HFFc6 (cell line): ENCODE data around the gene MAN2A1. TPM values are rescaled to one million over a fixed set of nuclear protein-coding genes. Genes with fewer than 3 reads are reported as not detected.
"Not testable (repeated sequence)": the region's sequence is repeated elsewhere in the genome, so short reads cannot be mapped to it uniquely, and the experiment has no call there.

Experiments
- DNase-seq: peaks from one replicate; pipeline ENCODE4 v3.0.0-alpha.2; 2018
- H3K27ac Mint-ChIP-seq: 2 replicates; pipeline ENCODE4 v1.8.0; 2020; ENCODE audit warnings: mild to moderate bottlenecking, mixed read lengths
- H3K27me3 Mint-ChIP-seq: 2 replicates; pipeline ENCODE4 v1.8.0; 2021; ENCODE audit warnings: mild to moderate bottlenecking, moderate library complexity, mixed read lengths; ENCODE audit not compliant: insufficient read depth
- H3K36me3 Mint-ChIP-seq: 2 replicates; pipeline ENCODE4 v1.8.0; 2021; ENCODE audit warnings: low read depth, mixed read lengths
- H3K4me1 Mint-ChIP-seq: 2 replicates; pipeline ENCODE4 v1.8.0; 2020; ENCODE audit warnings: low read depth, mixed read lengths
- H3K4me3 Mint-ChIP-seq: 2 replicates; pipeline ENCODE4 v1.8.0; 2020; ENCODE audit warnings: mild to moderate bottlenecking, moderate library complexity, mixed read lengths
- H3K9me3 Mint-ChIP-seq: 2 replicates; pipeline ENCODE4 v1.8.0; 2020; ENCODE audit warnings: mild to moderate bottlenecking, mixed read lengths
- total RNA-seq, 6 experiments: library from RNA; stranded (reverse); fragmentation: NEBNext Ultra II Directional; extraction: Animal tissue kit (Norgen Biotek cat#: 25700); gene quantifications; 2 replicates in 1 of 6; 3 replicates in 5 of 6; pipeline ENCODE4 v1.2.3, GENCODE V29; 2021
- TF ChIP-seq, protein P1 (sequence below): fragments of 200-600 bp; sonication (generic); IDR thresholded peaks from 2 replicates; pipeline ENCODE4 v1.5.0; 2021; ENCODE audit warnings: antibody characterized with exemption, mild to moderate bottlenecking

Gene MAN2A1
- total RNA-seq, 6 experiments from 2014 or later, result 29.1 to 47.7 (median 39.0) TPM

DNA sequence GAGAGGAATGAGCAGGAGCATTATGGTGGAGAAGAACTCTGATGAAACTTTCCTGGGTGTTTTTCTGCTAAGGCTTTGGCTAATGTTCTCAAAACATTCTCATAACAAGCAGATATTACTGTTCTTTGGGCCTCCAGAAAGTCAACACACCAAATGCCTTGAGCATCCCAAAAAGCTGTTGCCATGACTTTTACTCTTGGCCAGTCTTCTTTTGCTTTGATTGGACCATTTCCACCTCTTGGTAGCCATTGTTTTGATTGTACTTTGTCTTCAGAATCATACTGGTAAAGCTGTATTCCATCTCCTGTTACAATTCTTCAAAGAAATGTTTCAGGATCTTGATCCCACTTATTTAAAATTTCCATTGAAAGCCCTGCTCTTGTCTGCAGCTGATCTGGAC lies 139.6 kb downstream of the MAN2A1 start:
- Mint-ChIP-seq H3K4me3 (no peak overlapping the region), H3K4me1 (peaks cover 67% of the 10 kb centered on the region), H3K27ac (no peak overlapping the region), H3K27me3 (no peaks in the 10 kb centered on the region; the same call in none of the 2 replicates), H3K9me3 (no peaks in the 10 kb centered on the region), H3K36me3 (peaks cover 14% of the 10 kb centered on the region)
- TF ChIP-seq, protein P1, sequence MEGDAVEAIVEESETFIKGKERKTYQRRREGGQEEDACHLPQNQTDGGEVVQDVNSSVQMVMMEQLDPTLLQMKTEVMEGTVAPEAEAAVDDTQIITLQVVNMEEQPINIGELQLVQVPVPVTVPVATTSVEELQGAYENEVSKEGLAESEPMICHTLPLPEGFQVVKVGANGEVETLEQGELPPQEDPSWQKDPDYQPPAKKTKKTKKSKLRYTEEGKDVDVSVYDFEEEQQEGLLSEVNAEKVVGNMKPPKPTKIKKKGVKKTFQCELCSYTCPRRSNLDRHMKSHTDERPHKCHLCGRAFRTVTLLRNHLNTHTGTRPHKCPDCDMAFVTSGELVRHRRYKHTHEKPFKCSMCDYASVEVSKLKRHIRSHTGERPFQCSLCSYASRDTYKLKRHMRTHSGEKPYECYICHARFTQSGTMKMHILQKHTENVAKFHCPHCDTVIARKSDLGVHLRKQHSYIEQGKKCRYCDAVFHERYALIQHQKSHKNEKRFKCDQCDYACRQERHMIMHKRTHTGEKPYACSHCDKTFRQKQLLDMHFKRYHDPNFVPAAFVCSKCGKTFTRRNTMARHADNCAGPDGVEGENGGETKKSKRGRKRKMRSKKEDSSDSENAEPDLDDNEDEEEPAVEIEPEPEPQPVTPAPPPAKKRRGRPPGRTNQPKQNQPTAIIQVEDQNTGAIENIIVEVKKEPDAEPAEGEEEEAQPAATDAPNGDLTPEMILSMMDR, result no peak
- DNase-seq, result no peak

DNA sequence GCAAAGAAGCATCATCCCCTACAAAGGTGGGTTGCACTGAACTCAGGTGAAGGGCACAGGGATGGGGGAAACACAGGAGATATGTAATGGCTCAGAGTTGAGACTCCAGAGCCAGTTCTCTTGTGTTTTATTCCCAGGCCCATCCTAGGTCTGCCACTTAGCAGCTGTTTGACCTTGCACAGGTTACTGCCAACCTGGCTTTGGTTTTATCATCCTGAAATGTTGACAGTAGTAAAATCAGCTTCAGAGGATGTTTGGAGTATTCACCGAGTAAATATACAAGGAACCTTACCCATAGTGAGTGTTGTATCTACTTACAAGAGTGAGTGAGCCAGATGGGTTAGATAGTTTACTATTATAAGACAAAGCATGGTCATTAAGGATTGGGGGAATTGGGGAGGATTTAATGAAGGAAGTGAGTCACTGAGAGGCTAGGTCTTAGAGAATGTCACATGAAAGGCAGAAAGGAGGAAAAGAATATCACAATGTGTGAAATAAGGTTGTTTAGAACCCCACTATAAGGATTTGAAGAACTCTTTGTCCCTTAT lies 141.3 kb downstream of the MAN2A1 start:
- peak; percentile 50 for DNase-seq
- Mint-ChIP-seq H3K36me3 (peaks cover 14% of the 10 kb centered on the region), H3K4me3 (peak overlapping the region; percentile 6; the same call in 1 of the 2 replicates), H3K9me3 (no peaks in the 10 kb centered on the region), H3K27ac (peak overlapping the region; percentile 67), H3K4me1 (peaks cover 53% of the 10 kb centered on the region), H3K27me3 (no peaks in the 10 kb centered on the region; the same call in none of the 2 replicates)
- TF ChIP-seq, protein P1, result no peak

DNA sequence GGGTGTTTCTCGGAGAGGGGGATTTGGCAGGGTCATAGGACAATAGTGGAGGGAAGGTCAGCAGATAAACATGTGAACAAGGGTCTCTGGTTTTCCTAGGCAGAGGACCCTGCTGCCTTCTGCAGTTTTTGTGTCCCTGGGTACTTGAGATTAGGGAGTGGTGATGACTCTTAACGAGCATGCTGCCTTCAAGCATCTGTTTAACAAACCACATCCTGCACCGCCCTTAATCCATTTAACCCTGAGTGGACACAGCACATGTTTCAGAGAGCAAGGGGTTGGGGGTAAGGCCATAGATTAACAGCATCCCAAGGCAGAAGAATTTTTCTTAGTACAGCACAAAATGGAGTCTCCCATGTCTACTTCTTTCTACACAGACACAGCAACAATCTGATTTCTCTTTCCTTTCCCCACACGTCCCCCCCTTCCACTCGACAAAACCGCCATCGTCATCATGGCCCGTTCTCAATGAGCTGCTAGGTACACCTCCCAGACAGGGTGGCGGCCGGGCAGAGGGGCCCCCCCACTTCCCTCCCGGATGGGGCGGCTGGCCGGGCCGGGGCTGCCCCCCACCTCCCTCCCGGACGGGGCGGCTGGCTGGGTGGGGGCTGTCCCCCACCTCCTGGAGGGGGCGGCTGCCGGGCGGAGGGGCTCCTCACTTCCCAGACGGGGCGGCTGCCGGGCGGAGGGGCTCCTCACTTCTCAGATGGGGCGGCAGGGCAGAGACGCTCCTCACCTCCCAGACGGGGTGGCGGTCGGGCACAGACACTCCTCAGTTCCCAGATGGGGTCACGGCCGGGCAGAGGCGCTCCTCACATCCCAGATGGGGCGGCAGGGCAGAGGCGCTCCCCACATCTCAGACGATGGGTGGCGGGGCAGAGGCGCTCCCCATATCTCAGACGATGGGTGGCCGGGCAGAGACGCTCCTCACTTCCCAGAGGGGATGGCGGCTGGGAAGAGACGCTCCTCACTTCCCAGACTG lies 142.8 kb downstream of the MAN2A1 start:
- Mint-ChIP-seq H3K27ac (peak overlapping the region; percentile 92), H3K36me3 (peaks cover 14% of the 10 kb centered on the region), H3K4me1 (peaks cover 55% of the 10 kb centered on the region), H3K4me3 (peak overlapping the region; percentile 70)
- H3K9me3 Mint-ChIP-seq, H3K27me3 Mint-ChIP-seq: not testable (repeated sequence)
- DNase-seq, result peak; percentile 18

DNA sequence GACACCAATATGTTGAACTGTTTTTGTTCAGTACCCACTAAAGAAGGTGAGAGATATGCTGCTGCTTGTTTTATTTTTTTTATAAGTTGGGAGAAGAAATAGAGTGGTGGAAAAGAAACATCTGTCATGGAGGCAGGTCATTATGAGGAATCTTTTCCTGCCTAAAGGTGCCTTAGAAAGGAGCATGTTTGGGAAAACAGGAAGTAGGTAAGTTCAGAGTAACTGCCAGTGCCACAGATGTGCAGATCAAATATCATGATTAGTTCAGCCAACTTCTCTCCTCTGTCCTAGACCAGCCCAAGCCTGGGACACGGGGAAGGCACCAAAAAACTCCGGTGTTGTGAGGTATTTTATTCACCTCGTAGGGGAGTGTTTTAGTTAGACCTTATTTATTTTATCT lies 144.2 kb downstream of the MAN2A1 start:
- H3K27ac Mint-ChIP-seq, result peak overlapping the region; percentile 38
- peak; percentile 20 for DNase-seq

DNA sequence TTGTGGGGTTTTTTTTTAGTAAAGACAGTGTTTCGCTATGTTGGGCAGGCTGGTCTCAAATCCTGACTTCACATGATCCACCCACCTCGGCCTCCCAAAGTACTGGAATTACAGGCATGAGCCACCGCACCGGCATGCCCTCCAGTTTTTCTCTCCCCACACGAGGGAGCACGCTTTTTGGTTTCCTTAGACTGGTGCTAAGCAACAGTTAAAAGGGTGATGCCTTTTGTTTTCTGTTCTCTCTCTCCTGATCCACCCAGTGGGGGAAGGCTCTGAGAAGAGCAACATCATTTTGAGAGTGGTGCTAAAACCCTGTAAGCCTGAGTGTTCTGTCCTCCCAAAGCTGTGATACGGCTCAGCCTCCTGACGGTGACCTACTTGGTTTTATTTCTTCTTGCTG lies 146.6 kb downstream of the MAN2A1 start:
- Mint-ChIP-seq H3K4me1 (peaks cover 33% of the 10 kb centered on the region), H3K36me3 (peaks cover 6% of the 10 kb centered on the region), H3K27me3 (no peaks in the 10 kb centered on the region; the same call in none of the 2 replicates), H3K27ac (no peak overlapping the region), H3K9me3 (no peaks in the 10 kb centered on the region), H3K4me3 (no peak overlapping the region)
- no peak for DNase-seq
- TF ChIP-seq, protein P1, result no peak

More for the DNA sequence above, 144.2 kb downstream of the MAN2A1 start:
- TF ChIP-seq, protein P1, result no peak
- Mint-ChIP-seq H3K4me3 (no peak overlapping the region), H3K4me1 (peaks cover 55% of the 10 kb centered on the region), H3K9me3 (no peaks in the 10 kb centered on the region), H3K36me3 (peaks cover 14% of the 10 kb centered on the region), H3K27me3 (no peaks in the 10 kb centered on the region; the same call in none of the 2 replicates)
